Measurements from ENCODE around the gene MBNL1.

MBNL1 gene

GRCh38 chr3:152499791-152500385 is 231.2 kb downstream of the MBNL1 start:
- no peak for DNase-seq

DNA sequence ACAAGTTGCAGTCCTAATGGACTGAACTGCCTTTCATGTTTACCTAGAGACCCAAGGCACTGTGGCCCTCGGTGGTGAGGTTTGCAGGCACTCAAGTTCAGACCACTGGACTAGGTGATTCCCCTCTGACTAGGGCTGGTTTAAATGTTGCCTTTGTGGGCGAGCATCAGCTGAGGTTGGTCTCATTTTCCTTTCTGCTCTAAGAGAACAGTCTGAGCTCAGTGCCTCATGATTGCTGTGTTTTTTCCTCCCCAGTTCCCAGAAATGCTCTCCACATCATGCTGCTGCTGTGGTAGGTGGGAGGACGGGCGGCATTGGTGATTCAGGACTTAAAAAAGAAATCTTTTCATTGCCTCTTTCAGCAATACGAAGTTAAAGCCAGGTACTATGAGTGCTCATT is 237.2 kb downstream of the MBNL1 start:
- DNase-seq: no peak

- no peak for DNase-seq
These were observed 240.0 kb downstream of the MBNL1 start for GRCh38 chr3:152508705-152509104.

DNA sequence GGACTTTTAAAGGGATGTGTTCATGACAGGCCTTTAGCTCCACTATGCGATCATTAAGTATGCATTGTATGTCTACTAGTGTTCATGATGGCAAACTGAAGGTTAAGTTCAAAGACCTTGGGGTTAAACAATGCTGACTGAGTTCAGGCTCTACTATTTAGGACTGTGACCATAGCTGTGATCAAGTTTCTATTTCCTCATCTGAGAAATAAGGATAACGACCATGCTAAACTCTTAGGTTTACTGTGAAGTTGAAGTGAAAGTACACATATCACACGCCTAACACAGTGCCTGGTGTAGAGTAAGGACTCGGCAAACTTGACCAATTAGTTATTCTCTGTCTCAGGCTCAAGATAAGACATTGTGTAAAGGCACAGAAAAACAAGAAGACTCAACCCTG is 243.2 kb downstream of the MBNL1 start:
- no peak for DNase-seq

GRCh38 chr3:152513301-152513960 is 244.7 kb downstream of the MBNL1 start:
- no peak for DNase-seq
